CD4-positive, alpha-beta T cell treated with Interleukin-2 at 100 ng/mL for 4 hours (primary cell): ENCODE results near the gene NARS2.

Experiments
- DNase-seq: peaks from one replicate; pipeline ENCODE4 v3.0.0-alpha.2; 2020; ENCODE audit warnings: low spot score

NARS2 gene

DNA sequence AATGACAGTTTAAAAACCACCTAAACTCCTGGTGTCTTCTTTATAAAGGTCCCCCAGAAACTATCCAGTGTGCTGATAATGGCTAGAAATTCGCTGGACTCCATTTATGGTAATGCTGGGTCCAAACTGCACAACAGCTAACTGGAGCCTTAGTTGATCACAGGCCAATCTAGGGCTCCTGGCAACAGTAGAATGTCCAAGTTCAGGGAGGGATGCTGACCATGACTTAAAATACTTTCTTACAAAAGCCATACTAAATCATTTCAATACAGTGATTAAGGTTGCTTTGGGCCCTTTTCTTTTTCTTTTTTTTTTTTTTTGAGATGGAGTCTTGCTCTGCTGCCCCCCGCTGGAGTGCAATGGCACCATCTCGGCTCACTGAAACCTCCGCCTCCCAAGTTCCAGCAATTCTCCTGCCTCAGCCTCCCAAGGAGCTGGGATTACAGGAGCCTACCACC lies 142.6 kb downstream of the NARS2 start:
- no peak for DNase-seq

DNA sequence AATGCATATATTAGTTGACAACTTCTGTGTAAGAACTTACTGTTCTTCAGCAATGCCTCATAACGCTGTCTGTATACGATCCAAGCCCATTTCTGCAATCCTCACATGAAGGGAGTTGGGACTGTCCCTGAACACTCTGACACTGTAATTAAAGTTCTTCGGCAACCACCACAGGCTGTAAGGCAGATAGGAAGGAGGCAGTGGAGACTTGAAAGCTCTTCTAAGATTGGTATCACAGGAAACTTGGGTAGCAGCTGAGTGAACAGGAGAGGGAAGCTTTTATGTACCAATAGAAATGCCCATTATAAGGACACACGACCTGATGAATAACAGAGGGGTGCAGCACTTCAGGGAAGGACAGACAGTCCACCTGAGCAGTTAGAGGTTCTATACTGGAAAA lies 145.0 kb downstream of the NARS2 start:
- DNase-seq, result no peak

DNA sequence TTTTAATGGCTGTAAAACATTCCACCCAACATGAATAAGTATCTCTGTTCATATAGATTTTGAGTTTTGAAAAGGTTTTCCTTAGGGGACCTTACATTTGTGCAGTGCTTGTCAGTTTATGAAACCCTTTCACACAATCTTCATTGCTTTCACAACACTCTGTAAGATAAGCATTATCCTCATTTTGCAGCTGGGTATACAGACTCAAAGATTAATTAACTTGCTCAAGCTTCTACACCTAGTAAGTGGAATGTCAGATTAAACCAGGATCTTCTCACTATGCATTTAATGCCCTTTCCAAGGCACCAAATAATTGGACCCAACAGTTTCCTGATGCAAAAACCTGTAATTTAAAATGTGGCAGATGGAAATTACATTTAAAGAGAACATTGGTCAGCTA lies 145.5 kb downstream of the NARS2 start:
- DNase-seq, result no peak

DNA sequence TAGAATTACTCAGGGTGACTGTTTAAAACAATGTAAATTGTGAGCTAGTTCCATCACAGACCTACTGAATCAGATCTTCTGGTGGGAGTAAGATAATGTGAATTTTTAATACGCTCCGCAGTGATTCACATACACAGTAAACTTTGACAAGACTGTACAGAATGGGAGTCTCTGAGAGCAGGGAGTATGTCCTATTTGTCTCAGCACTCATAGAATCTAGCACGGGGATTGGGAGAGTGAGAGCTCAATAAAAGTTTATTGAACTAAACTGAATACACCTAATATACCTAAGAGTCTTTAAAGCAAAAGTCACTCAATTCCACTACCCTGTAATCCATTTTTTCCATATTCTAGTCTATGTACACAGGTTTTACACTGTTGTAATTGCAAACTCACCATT lies 145.9 kb downstream of the NARS2 start:
- no peak for DNase-seq

DNA sequence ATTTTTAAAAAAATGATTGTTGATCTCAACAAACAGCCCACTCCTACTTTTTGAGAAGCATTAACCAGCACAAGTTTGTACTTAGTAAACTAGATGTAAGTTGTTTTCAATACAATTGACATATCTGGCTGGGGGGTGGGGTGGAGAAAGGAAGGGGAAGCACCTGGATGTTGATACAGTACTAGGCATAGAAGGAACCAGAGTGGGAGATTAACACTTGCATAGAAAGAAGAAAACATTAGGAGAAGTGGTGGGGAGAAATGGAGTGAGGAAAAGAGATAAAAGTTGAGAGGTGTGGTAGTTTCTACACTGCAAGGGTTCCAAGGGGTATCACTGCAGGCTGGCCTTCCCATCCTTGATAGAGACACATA lies 146.4 kb downstream of the NARS2 start:
- DNase-seq, result no peak

DNA sequence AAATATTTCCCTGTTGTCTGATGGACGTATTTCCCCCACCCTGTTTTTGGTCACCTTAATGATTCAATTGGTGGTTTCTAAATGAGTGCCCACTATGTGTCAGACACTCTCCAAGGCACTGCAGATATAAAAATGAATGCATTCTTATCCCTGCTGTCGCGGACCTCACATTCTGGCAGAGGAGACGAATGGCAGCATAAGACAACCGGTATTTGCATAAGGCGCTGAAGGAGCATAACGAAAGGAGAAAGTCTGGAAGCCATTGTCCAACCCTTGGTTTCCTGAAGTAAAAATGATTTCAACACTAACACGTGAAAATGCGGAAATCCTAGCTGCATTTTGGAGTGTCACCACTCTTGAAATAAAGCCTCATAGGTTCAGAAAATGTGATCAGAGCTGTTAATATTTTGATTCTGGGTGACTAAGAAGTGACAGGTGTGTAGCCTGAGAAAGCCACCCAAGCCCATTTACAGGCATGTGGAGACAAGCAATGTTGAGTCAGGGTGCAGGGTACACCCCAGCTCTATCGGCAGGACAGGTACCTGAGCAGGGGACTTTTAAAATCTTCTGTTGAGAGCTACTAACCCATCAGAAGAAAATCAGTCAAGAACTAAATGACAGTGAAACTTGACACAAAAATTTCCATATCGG lies 146.9 kb downstream of the NARS2 start:
- no peak for DNase-seq

DNA sequence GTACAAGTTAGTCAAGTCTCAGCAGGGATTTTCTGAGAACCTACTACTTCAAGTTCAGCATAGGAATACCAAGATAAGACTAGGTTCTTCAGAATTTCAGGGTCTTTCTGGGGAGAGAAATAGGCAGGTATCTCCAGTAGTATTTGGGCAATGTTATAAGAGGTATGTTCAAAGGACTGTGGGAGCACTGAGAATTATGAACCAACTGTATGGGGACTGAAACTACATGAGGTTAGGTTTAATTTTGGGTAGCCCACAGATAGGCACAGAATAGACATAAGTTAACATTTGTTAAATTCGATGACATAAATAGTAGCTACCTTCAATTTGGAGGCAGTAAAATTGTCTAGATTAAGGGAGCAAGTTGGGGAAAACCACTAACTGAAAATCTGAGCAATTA lies 147.8 kb downstream of the NARS2 start:
- no peak for DNase-seq

DNA sequence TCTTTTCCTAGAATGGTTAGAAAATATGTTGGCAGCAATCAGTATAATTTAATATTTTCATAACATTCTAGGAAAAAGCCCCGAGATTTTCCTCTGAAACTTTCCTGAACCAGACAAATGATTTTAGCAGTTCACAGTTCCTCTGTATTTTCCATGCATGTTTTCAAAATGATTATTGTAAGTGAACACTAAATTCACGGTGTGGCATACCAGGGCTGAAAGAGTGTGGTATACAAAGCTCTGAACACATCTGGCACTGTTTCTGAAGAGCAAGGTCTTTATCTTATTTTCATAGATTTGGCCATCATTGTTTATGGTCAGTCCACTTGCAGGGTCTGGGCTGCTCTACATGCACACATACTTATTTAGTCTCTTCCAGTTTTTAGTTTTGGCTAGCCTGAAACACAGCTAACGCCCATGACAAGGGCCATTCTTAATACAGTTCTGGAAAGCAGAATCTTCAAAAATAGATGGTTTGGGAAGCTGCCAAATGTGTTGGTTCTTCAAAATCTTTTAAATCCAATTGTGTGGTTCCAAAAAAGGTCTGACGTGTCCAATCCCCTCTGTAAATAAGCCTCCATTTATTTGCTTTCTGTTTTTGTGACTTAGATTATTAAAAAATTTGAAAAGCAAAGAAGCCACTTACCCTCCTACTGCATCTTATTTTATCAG lies 149.1 kb downstream of the NARS2 start:
- no peak for DNase-seq

DNA sequence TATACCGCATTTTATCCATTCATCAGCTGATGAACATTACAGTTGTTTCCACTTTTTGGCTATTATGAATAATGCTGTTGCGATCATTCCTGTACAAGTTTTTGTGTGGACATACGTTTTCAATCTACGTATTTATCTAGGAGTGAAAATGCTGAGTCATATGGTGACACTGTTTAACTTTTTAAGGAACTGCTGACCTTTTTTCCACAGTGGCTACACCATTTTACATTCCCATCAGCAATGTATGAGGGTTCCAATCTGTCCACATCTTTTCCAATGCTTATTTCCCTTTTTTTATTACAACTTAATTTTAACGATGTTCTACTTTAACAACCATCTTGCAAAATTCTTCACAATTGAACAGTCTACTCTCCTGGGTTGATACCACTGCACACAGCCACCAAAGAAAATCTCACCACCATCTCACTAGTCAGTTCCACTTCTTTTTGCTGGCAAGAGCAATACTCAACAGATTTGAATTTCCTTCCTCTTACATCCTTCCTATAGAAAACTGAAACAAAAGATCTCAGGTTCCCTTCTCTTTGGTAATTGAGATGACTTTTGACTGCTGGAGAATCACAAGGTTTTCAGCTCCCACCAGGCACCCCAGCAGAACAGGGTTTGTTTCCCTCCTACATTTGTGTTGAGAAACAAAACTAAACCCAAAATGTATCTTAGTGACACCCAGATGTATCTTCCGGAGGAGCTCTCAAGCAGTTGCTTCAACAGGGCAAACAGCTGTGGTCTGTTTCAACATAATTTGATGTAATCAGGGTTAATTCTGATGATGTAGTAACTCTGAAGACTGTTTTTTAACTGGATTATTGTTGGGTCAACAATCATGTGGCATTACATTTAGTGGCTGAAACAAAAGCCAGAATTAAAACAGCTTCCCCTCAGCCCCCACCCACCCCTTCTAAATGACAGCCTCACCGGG lies 150.1 kb downstream of the NARS2 start:
- DNase-seq, result no peak

DNA sequence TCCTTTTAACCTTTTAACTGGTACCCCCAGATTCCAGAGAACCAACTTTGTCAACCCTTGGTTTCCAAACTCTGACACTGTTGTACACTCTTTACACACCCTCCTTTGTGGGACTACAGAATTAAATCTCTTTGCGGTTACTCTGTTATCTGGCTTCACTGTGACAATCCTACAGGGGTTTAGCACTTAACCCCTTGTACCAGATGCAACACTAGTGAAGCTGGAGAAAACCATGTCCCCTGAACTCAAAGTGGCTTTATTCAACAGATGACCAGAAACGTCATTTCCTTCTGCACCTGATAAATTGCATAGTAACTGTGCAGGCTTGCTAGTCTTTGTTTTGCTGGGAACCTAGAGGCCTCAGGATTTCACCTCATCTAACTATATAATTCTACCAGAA lies 151.4 kb downstream of the NARS2 start:
- no peak for DNase-seq

DNA sequence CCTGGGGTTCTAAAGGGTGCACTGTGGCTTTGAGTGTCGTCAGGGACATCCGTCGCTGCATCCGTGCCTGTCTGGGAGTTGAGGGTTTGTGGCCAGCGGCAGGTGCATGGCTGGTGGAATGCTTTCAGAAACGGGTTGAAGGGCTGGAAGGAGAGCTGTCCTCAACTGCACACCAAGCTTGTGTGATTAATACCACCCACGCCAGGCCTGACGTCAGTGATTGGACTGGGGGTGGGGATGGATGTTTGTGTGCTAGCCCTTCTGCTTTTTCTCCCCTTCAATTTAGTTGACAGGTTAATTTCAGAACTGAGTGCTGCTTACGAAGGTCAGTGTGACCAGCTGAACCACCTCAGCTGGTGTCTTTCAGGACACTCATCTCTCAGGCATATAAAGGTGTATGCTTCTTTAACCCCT lies 153.9 kb downstream of the NARS2 start:
- no peak for DNase-seq

DNA sequence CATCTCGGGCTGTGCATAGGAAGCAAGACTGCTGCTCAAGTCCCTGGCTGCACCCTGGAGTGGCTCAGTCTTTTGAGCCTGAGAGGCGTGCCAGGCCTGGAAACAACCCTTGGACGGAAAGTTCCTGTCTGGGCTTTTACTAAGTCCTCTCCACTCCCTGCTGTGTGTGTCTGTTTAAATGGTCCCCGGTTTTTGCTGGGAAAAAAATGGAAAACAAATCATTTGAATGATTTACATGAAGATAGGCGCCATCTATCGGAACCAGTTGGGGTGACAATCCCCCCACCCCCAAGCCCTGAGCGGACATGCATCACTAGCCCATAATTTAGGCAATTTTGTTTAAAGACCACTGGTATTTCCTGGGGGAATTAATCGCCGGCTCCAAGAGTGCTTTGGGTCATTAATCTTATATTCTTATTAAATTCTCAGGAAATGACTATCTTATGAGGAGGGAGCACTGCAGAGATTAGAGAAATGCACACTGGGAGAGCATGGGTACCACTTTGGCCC lies 154.4 kb downstream of the NARS2 start:
- DNase-seq, result peak; percentile 54

DNA sequence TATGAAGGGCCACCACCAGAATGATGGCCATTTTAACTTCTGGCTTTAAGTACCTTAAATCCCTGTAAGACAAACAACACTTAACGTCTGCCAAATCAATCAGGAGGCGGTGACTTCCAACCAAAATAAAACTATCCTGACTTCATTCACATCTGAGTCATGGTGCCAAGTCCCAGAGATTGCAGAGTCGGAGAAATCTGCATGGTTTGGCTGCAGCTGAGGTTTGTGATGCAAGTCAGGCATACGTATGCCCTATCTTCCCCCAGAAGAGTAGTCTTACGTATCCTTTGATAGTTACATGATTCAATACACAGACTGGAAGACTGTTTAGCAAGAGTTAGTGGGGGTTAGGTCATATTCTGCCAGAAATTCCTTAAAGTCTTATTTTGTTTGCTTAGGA lies 155.3 kb downstream of the NARS2 start:
- DNase-seq, result no peak

DNA sequence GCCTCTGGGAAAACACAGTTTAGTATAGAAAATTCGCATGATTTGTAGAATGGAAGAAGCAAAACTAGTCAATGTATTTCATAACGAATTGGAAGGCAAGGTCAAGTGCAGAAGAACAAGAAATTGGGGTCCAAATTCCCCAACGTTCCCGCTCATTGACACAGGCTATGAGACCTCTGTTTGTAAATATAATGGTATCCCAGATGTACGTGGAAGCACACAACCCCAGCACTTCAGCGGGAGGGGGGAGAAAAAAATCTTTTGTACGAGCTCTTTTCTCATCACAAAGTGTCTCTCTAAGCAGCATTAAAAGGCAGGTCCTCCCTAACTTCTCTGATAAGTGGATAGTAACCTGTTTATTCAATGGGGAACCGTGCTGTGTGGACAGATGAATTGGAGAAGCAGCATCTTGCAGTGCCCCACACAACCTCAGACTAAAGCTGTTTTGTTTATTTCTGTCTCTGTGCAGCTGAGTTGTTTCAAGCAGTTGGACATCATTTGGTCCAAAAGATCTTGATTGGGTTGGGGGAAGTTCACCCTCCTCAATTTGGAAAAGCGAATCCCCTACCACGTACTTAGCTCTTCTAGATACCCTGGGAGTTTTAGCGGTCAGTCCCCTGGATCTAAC lies 156.0 kb downstream of the NARS2 start:
- no peak for DNase-seq

DNA sequence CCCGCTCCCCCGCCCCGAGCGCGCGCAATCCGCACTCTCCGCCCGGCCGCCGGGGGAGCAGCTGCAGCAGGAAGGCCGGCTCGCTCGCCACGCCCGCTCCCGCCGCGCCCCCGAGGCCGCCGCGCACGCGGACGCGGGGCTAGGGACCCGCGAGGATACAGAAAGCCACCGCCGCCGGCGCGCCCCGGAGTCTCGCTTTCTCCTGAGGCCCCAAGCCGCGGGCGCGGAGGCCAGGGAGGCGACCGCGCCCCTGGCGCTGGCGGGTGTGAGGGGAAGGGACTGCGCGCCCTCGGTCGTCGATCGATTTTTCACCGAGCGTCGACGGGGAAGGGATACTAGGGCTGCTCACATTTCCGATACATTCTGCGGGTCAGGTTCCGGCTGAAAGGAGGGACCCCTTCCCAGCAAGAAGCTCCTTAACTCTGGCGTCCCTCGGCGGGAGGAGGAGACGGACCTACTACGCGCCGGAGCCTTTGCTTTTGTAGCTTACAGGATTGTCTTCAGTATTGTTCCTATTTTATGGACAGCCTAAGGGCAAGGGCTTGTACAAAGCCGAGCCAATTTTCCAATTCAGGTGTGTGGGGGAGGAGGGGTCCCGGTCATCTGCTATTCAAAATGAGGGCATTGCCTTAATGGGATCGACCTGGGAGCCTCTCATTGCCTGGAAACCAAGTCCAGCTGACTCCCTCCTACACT lies 156.6 kb downstream of the NARS2 start:
- peak; percentile 73 for DNase-seq

DNA sequence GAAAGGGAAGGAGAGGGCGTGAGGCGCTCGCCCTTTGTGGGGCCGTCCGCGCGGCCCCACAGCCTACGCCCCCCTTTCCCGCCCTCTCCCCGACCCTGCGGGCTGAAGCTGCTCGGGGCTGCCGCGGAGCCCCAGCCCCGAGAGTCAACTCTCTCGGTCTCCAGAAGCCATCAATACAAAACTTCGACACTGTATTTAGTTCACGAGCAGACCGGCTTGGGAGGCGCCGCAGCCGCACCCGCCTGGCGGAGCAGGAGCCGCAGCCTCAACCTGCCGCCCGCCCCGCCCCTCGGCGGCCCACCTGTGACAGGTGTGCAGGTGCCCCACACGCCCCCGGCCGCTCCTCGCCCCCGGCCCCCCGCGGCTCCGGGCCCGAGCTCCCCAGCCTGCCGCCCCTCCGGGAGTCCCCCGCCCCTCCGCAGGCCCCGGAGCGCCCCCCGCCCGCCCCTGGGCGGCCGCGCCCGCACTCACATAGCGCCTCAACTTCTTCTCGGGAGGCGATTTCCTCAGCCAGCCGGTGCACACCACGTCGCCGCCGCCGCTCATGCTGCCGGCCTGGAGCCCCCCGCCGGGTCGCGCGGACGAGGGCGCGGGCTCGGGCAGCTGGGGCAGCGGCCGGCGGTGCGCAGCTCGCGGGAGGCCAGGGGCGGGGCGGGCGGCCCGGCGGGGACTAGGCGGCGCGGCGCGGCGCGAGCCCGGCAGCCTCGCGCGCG lies 157.3 kb downstream of the NARS2 start, which contains the start of gene GAB2:
Gene GAB2, minus strand, starts transcription at position 646 of the 713 bp plus-strand sequence. Its CDS starts 100 bp downstream, at position 546.
- DNase-seq, result peak; percentile 28

DNA sequence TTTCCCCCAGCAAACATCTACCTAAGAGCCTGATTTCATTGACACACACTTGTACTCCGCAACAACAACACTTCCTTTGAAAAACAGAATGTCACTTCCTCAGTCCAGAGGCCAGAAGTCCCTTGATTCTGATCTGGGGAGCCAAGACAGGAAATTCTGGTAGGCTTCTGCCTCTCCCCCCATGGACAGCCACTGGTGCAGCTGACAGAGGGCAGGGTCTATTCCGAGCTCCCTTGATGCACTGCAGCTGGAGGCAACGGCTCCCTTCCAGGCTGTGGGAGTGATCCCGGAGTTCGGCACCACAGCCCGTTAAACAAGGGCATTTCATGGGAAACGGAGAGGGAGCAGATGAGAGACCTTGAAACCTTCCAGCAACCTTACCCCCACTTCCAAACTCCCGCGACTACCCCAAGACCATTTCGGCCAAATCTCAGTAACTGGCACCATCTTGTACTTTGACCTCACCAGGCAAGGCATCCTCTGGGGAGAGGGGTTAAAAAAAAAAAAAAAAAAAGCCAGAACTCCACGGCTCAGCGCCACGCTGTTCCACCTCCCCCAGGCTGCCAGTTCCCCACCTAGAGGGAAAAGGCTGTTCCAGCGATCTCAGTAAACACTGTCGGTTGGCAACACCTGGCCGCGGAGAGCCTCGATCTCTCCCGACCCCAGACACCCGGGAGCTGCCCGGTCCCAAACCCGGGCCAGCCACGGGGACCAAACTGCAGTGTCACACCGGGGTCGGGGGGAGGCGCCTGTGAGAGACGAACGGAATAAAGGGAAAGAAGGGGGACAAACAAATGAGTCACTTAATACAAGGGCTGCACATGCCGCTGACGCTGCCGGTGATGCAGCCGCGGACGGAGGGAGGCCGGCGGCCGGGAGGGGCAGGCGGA lies 158.1 kb downstream of the NARS2 start:
- DNase-seq, result peak; percentile 84

DNA sequence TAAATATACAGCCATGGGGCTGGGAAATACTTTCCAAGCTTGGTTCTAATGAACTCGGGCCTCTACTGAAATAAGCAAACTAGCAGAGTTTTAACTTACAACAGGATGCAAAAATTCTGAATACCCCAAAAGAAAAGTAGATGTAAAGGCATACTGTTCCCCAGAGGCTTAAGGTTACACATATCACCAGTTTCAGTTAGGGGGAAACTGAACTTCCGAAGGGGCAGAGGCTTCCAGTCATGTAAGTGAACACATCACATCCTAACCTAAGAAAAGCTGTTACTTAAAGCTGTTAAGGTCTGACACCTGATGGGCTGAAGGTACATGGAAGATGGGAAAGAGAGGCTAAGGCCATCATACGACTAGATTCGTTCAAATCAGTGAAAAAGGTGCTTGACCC lies 159.3 kb downstream of the NARS2 start:
- no peak for DNase-seq

DNA sequence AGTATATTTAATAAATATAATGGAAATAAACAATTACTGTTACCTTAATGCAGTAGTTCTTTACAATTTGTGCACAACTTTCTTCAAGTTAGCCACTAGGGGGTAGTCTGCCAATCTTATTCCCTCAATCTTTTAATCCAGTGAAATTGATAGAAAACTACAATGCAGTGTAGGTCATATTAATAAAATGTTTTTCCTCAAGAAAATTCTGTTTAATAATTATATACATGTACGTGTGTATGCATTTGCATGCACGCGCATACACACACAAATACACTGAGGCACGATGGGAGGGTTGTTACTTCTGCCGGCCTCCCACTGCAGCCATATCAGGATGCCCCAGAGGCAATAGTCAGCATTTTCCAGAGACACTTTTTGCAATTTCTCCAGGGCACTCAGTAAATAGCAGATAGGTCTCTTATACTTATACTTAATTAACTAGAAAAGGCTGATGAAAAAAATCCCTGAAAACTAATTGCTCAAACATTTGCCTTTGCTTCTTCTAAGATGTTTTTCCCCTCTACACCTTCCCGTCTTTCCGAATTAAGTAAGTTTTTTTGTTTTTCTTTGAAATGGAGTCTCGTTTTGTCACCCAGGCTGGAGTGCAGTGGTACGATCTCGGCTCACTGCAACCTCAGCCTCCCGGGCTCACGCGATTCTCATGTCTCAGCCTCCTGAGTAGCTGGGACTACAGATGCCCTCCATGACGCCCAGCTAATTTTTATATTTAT lies 160.2 kb downstream of the NARS2 start:
- peak; percentile 27 for DNase-seq
